SK-N-MC (cell line): ENCODE measurements around the gene GNAI3.

Experiments
- DNase-seq: peaks from one replicate; pipeline ENCODE4 v3.0.0-alpha.2; 2011; ENCODE audit warnings: low read depth, low spot score
- H3K27ac ChIP-seq: fragments of 200-600 bp; sonication (generic); 2 replicates; pipeline ENCODE4 v1.5.1; 2016; ENCODE audit warnings: mixed run types
- H3K36me3 ChIP-seq: fragments of 200-600 bp; sonication (generic); 2 replicates; pipeline ENCODE4 v1.6.1; 2017; ENCODE audit warnings: antibody characterized with exemption, low read length, mixed read lengths; ENCODE audit not compliant: insufficient read depth
- H3K4me3 ChIP-seq: fragments of 200-600 bp; sonication (generic); 2 replicates; pipeline ENCODE4 v1.5.1; 2016
- H3K9ac ChIP-seq: fragments of 200-600 bp; sonication (generic); 2 replicates; pipeline ENCODE4 v1.8.0; 2017; ENCODE audit warnings: mixed run types, mixed read lengths; ENCODE audit not compliant: insufficient read length
- H3K9me3 ChIP-seq: fragments of 200-600 bp; sonication (generic); 2 replicates; pipeline ENCODE4 v1.6.1; 2017; ENCODE audit warnings: low read depth, mild to moderate bottlenecking, antibody characterized with exemption, low read length, moderate library complexity, mixed read lengths
- EZH2 ChIP-seq: fragments of 200-600 bp; sonication (generic); IDR thresholded peaks from one replicate; pipeline ENCODE4 v1.6.1; 2017; ENCODE audit warnings: antibody characterized with exemption
- FOXP2 ChIP-seq: optimal IDR thresholded peaks from 2 replicates; pipeline ENCODE3; 2011; ENCODE audit warnings: mild to moderate bottlenecking, moderate library complexity; ENCODE audit not compliant: insufficient read depth; ENCODE audit errors: extremely low read length, control extremely low read depth
- POLR2AphosphoS5 ChIP-seq: IDR thresholded peaks from 2 replicates; pipeline ENCODE4 v1.6.1; 2012; ENCODE audit warnings: mild to moderate bottlenecking, low read depth, low read length, borderline replicate concordance

GNAI3 gene

GRCh38 chr1:109548321-109549267, at the start of gene GNAI3:
Gene GNAI3 (plus strand): TSS chr1:109548615. CDS start chr1:109548721, 106 bp downstream.
- Histone ChIP-seq H3K9me3 (no peaks in the 10 kb centered on the region), H3K36me3 (no peaks in the 10 kb centered on the region; the same call in 1 of the 2 replicates), H3K4me3 (peak within 1 kb of the TSS; percentile 89), H3K27ac (peak within 1 kb of the TSS; percentile 90), H3K9ac (peak within 1 kb of the TSS; percentile 85)
- TF ChIP-seq POLR2AphosphoS5 (peak; percentile 97), FOXP2 (no peak)
- DNase-seq = peak; percentile 82

- H3K36me3 ChIP-seq = peaks cover 4% of the 10 kb centered on the region; the same call in 1 of the 2 replicates
Measured at GRCh38 chr1:109499081-109499480, 49.3 kb upstream of the GNAI3 start.

GRCh38 chr1:109499661-109500536, 48.5 kb upstream of the GNAI3 start:
- DNase-seq = no peak
- Histone ChIP-seq H3K9ac (no peak overlapping the region), H3K36me3 (peaks cover 4% of the 10 kb centered on the region; the same call in 1 of the 2 replicates), H3K9me3 (no peaks in the 10 kb centered on the region), H3K4me3 (no peak overlapping the region), H3K27ac (no peak overlapping the region)
- TF ChIP-seq POLR2AphosphoS5 (no peak), EZH2 (no peak), FOXP2 (no peak)

More at GRCh38 chr1:109499081-109499480, 49.3 kb upstream of the GNAI3 start:
- no peak overlapping the region for H3K4me3 ChIP-seq
- no peak overlapping the region for H3K27ac ChIP-seq
- TF ChIP-seq EZH2 = no peak
- TF ChIP-seq FOXP2 = no peak
- TF ChIP-seq POLR2AphosphoS5 = no peak
- H3K9ac ChIP-seq = no peak overlapping the region
- DNase-seq = no peak
- no peaks in the 10 kb centered on the region for H3K9me3 ChIP-seq

- no peak overlapping the region for H3K4me3 ChIP-seq
- no peak overlapping the region for H3K27ac ChIP-seq
- TF ChIP-seq FOXP2 (no peak), EZH2 (no peak), POLR2AphosphoS5 (no peak)
Measured at GRCh38 chr1:109500941-109501381, 47.5 kb upstream of the GNAI3 start.

GRCh38 chr1:109501644-109502363, 46.6 kb upstream of the GNAI3 start:
- no peaks in the 10 kb centered on the region for H3K36me3 ChIP-seq
- H3K9ac ChIP-seq = no peak overlapping the region
- H3K4me3 ChIP-seq = no peak overlapping the region
- DNase-seq = no peak
- no peak for TF ChIP-seq EZH2
- no peak for TF ChIP-seq POLR2AphosphoS5
- TF ChIP-seq FOXP2 = no peak
- no peak overlapping the region for H3K27ac ChIP-seq
- H3K9me3 ChIP-seq = no peaks in the 10 kb centered on the region

More at GRCh38 chr1:109500941-109501381, 47.5 kb upstream of the GNAI3 start:
- Histone ChIP-seq H3K36me3 (peaks cover 3% of the 10 kb centered on the region; the same call in 1 of the 2 replicates), H3K9me3 (no peaks in the 10 kb centered on the region), H3K9ac (no peak overlapping the region)
- DNase-seq = no peak

GRCh38 chr1:109502364-109502851, 46.0 kb upstream of the GNAI3 start:
- TF ChIP-seq FOXP2 = no peak
- TF ChIP-seq EZH2 = no peak
- no peak for TF ChIP-seq POLR2AphosphoS5
- Histone ChIP-seq H3K27ac (no peak overlapping the region), H3K36me3 (no peaks in the 10 kb centered on the region), H3K9ac (no peak overlapping the region), H3K9me3 (no peaks in the 10 kb centered on the region), H3K4me3 (no peak overlapping the region)
- DNase-seq = no peak

GRCh38 chr1:109503935-109504334, 44.5 kb upstream of the GNAI3 start:
- no peak overlapping the region for H3K9ac ChIP-seq
- H3K9me3 ChIP-seq = no peaks in the 10 kb centered on the region
- no peak overlapping the region for H3K4me3 ChIP-seq
- no peaks in the 10 kb centered on the region for H3K36me3 ChIP-seq
- no peak overlapping the region for H3K27ac ChIP-seq
- no peak for TF ChIP-seq POLR2AphosphoS5
- TF ChIP-seq EZH2 = no peak
- TF ChIP-seq FOXP2 = no peak
- no peak for DNase-seq

GRCh38 chr1:109504974-109505373, 43.4 kb upstream of the GNAI3 start:
- H3K27ac ChIP-seq = no peak overlapping the region
- TF ChIP-seq FOXP2 (no peak), POLR2AphosphoS5 (no peak), EZH2 (no peak)
- no peak for DNase-seq
- no peak overlapping the region for H3K4me3 ChIP-seq
- H3K9me3 ChIP-seq = no peaks in the 10 kb centered on the region
- no peaks in the 10 kb centered on the region for H3K36me3 ChIP-seq
- H3K9ac ChIP-seq = no peak overlapping the region
